ENCODE results near the gene GRID2IP. TPM values are rescaled to one million over a fixed set of nuclear protein-coding genes. Genes with fewer than 3 reads are reported as not detected.
A peak's percentile ranks its signal among the peaks of the same experiment; 100 is the strongest.

The GRID2IP gene
- total and polyA plus RNA-seq, 2 of the 13 experiments (the other 11 are each of a cell fraction or from before 2014, with no cell fraction given): 0.03 TPM; not detected in 1

DNA sequence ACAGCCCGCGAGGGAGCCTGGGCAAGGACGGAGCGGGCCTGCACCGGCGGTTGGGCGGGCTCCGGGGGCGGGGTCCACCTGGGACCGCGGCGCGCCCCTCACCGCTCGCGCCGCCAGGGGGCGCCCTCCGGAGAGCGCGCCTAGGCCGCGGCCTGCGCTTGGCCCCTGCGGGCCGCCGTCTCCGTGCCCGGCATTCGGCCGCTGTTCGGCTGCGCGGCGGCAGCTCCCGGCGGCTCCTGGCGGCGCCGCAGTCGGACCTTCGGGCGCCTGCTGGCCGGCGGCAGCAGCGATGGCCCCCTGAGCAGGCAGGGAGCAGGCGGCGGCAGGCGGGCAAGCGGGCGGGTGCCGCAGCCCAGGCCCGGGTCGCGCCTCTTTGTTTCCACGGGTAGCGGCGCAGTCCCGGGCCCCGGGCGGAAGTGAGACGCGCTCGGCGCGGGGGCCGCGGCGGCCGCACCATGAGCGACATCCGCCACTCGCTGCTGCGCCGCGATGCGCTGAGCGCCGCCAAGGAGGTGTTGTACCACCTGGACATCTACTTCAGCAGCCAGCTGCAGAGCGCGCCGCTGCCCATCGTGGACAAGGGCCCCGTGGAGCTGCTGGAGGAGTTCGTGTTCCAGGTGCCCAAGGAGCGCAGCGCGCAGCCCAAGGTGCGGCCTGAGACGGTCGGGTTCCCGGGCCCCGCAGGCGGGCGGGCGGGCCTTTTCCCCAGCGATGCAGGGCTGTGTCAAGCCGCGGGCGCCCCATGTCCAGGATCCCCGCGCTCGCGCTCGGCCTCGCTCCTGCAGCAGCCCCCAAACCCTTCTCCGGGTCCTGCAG, 38.8 kb upstream of the GRID2IP start, which contains the start of gene INTS15 (continued):
- TF ChIP-seq, protein P1, sequence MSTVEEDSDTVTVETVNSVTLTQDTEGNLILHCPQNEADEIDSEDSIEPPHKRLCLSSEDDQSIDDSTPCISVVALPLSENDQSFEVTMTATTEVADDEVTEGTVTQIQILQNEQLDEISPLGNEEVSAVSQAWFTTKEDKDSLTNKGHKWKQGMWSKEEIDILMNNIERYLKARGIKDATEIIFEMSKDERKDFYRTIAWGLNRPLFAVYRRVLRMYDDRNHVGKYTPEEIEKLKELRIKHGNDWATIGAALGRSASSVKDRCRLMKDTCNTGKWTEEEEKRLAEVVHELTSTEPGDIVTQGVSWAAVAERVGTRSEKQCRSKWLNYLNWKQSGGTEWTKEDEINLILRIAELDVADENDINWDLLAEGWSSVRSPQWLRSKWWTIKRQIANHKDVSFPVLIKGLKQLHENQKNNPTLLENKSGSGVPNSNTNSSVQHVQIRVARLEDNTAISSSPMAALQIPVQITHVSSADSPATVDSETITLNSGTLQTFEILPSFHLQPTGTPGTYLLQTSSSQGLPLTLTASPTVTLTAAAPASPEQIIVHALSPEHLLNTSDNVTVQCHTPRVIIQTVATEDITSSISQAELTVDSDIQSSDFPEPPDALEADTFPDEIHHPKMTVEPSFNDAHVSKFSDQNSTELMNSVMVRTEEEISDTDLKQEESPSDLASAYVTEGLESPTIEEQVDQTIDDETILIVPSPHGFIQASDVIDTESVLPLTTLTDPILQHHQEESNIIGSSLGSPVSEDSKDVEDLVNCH (CRISPR knock-in tag; IDR thresholded peaks at IDR 0.05): no peak
- TF ChIP-seq ZFX (CRISPR knock-in tag; IDR thresholded peaks at IDR 0.05; ENCODE audit: low read depth): peak; percentile 95
- no peak; the same call in 1 of the 2 replicates for TF ChIP-seq ZSCAN30 (CRISPR knock-in tag; IDR thresholded peaks at IDR 0.05)
- 0 out of 2 replicates have a peak, but pooled peaks have one; percentile 66 for TF ChIP-seq ZNF737 (CRISPR knock-in tag; IDR thresholded peaks at IDR 0.05; ENCODE audit: borderline replicate concordance)
- TF ChIP-seq, protein P2, sequence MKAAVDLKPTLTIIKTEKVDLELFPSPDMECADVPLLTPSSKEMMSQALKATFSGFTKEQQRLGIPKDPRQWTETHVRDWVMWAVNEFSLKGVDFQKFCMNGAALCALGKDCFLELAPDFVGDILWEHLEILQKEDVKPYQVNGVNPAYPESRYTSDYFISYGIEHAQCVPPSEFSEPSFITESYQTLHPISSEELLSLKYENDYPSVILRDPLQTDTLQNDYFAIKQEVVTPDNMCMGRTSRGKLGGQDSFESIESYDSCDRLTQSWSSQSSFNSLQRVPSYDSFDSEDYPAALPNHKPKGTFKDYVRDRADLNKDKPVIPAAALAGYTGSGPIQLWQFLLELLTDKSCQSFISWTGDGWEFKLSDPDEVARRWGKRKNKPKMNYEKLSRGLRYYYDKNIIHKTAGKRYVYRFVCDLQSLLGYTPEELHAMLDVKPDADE (CRISPR knock-in tag; IDR thresholded peaks at IDR 0.05): no peak
- TF ChIP-seq ZNF781 (CRISPR knock-in tag; IDR thresholded peaks at IDR 0.05; ENCODE audit: borderline replicate concordance, not compliant biosample characterization): no peak
- no peak for TF ChIP-seq RXRB (CRISPR knock-in tag; IDR thresholded peaks at IDR 0.05; ENCODE audit: borderline replicate concordance)
- TF ChIP-seq, protein P3, sequence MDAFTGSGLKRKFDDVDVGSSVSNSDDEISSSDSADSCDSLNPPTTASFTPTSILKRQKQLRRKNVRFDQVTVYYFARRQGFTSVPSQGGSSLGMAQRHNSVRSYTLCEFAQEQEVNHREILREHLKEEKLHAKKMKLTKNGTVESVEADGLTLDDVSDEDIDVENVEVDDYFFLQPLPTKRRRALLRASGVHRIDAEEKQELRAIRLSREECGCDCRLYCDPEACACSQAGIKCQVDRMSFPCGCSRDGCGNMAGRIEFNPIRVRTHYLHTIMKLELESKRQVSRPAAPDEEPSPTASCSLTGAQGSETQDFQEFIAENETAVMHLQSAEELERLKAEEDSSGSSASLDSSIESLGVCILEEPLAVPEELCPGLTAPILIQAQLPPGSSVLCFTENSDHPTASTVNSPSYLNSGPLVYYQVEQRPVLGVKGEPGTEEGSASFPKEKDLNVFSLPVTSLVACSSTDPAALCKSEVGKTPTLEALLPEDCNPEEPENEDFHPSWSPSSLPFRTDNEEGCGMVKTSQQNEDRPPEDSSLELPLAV (CRISPR knock-in tag; conservative IDR thresholded peaks at IDR 0.05; ENCODE audit: low read depth): no peak
- no peak for TF ChIP-seq ZNF3 (CRISPR knock-in tag; IDR thresholded peaks at IDR 0.05)
- no peak for TF ChIP-seq ZNF569 (CRISPR knock-in tag; IDR thresholded peaks at IDR 0.05; ENCODE audit: borderline replicate concordance)
- TF ChIP-seq, protein P4, sequence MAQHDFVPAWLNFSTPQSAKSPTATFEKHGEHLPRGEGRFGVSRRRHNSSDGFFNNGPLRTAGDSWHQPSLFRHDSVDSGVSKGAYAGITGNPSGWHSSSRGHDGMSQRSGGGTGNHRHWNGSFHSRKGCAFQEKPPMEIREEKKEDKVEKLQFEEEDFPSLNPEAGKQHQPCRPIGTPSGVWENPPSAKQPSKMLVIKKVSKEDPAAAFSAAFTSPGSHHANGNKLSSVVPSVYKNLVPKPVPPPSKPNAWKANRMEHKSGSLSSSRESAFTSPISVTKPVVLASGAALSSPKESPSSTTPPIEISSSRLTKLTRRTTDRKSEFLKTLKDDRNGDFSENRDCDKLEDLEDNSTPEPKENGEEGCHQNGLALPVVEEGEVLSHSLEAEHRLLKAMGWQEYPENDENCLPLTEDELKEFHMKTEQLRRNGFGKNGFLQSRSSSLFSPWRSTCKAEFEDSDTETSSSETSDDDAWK (CRISPR knock-in tag; IDR thresholded peaks at IDR 0.05): no peak
- no peak for TF ChIP-seq ZNF546 (CRISPR knock-in tag; conservative IDR thresholded peaks at IDR 0.05)
- TF ChIP-seq ZNF780A (CRISPR knock-in tag; IDR thresholded peaks at IDR 0.05): no peak
- TF ChIP-seq HOXA5 (CRISPR knock-in tag; IDR thresholded peaks at IDR 0.05): no peak
- TF ChIP-seq ZNF724P (CRISPR knock-in tag; IDR thresholded peaks at IDR 0.05; ENCODE audit: borderline replicate concordance): no peak
- TF ChIP-seq ZNF235 (CRISPR knock-in tag; IDR thresholded peaks at IDR 0.05; ENCODE audit: borderline replicate concordance): no peak
- TF ChIP-seq ZNF326 (CRISPR knock-in tag; IDR thresholded peaks at IDR 0.05; ENCODE audit: borderline replicate concordance): 0 out of 2 replicates have a peak, but pooled peaks have one; percentile 64
- no peak for TF ChIP-seq DNMT1 (CRISPR knock-in tag; IDR thresholded peaks at IDR 0.05)
- no peak for TF ChIP-seq NR2F1 (CRISPR knock-in tag; IDR thresholded peaks at IDR 0.05)
- no peak for TF ChIP-seq RARA (CRISPR knock-in tag; IDR thresholded peaks at IDR 0.05)
- no peak for TF ChIP-seq NFE2L1 (CRISPR knock-in tag; IDR thresholded peaks at IDR 0.05; ENCODE audit: borderline replicate concordance)
- TF ChIP-seq ZNF263 (CRISPR knock-in tag; IDR thresholded peaks at IDR 0.05): no peak
- no peak for TF ChIP-seq MAFF (IDR thresholded peaks at IDR 0.05; ENCODE audit: low read depth, low read length)
- TF ChIP-seq ZNF891 (CRISPR knock-in tag; IDR thresholded peaks at IDR 0.05): peak; percentile 38; the same call in 1 of the 2 replicates
